IPS-18c (cell line): ENCODE measurements around the gene PHF13.

ENCODE experiments used
- H3K4me3 ChIP-seq: 2 replicates; pipeline ENCODE4 v1.7.0; 2013; ENCODE audit warnings: low read depth, mild to moderate bottlenecking, low read length, moderate library complexity; ENCODE audit not compliant: insufficient read depth
- H3K9me3 ChIP-seq: one replicate; pipeline ENCODE4 v1.6.1; 2013; ENCODE audit warnings: mild to moderate bottlenecking, low read length, moderate library complexity; ENCODE audit not compliant: control insufficient read depth, insufficient read depth

Gene PHF13

GRCh38 chr1:6584126-6585080 lies 29.1 kb upstream of the PHF13 start:
- Histone ChIP-seq H3K9me3 (no peaks in the 10 kb centered on the region), H3K4me3 (no peak overlapping the region)

GRCh38 chr1:6585081-6585722 lies 28.3 kb upstream of the PHF13 start:
- H3K4me3 ChIP-seq, result no peak overlapping the region
- H3K9me3 ChIP-seq, result no peaks in the 10 kb centered on the region

- no peak overlapping the region for H3K4me3 ChIP-seq
- H3K9me3 ChIP-seq, result no peaks in the 10 kb centered on the region
Measured at GRCh38 chr1:6585841-6586240, 27.7 kb upstream of the PHF13 start.

- H3K4me3 ChIP-seq, result no peak overlapping the region
- no peaks in the 10 kb centered on the region for H3K9me3 ChIP-seq
Measured at GRCh38 chr1:6586404-6586816, 27.1 kb upstream of the PHF13 start.

GRCh38 chr1:6587261-6588005 lies 26.1 kb upstream of the PHF13 start:
- Histone ChIP-seq H3K9me3 (no peaks in the 10 kb centered on the region), H3K4me3 (no peak overlapping the region)

GRCh38 chr1:6588128-6588892 lies 25.2 kb upstream of the PHF13 start:
- no peak overlapping the region for H3K4me3 ChIP-seq

GRCh38 chr1:6588893-6589520 lies 24.5 kb upstream of the PHF13 start:
- H3K9me3 ChIP-seq, result no peaks in the 10 kb centered on the region
- no peak overlapping the region for H3K4me3 ChIP-seq

More at GRCh38 chr1:6588128-6588892, 25.2 kb upstream of the PHF13 start:
- no peaks in the 10 kb centered on the region for H3K9me3 ChIP-seq

GRCh38 chr1:6590046-6590445 lies 23.5 kb upstream of the PHF13 start:
- H3K4me3 ChIP-seq, result no peak overlapping the region
- H3K9me3 ChIP-seq, result no peaks in the 10 kb centered on the region

GRCh38 chr1:6591222-6591621 lies 22.3 kb upstream of the PHF13 start:
- no peak overlapping the region for H3K4me3 ChIP-seq
- H3K9me3 ChIP-seq, result no peaks in the 10 kb centered on the region

GRCh38 chr1:6591644-6592043 lies 21.9 kb upstream of the PHF13 start:
- H3K4me3 ChIP-seq, result no peak overlapping the region
- no peaks in the 10 kb centered on the region for H3K9me3 ChIP-seq

- no peaks in the 10 kb centered on the region for H3K9me3 ChIP-seq
Measured at GRCh38 chr1:6592441-6592840, 21.1 kb upstream of the PHF13 start.

GRCh38 chr1:6592865-6593593 lies 20.5 kb upstream of the PHF13 start:
- no peak overlapping the region for H3K4me3 ChIP-seq
- H3K9me3 ChIP-seq, result no peaks in the 10 kb centered on the region

More at GRCh38 chr1:6592441-6592840, 21.1 kb upstream of the PHF13 start:
- H3K4me3 ChIP-seq, result no peak overlapping the region

- Histone ChIP-seq H3K4me3 (no peak overlapping the region), H3K9me3 (no peaks in the 10 kb centered on the region)
Measured at GRCh38 chr1:6593810-6594209, 19.7 kb upstream of the PHF13 start.

GRCh38 chr1:6594977-6595740 lies 18.4 kb upstream of the PHF13 start:
- H3K9me3 ChIP-seq, result no peaks in the 10 kb centered on the region

GRCh38 chr1:6596351-6596750 lies 17.2 kb upstream of the PHF13 start:
- Histone ChIP-seq H3K9me3 (no peaks in the 10 kb centered on the region), H3K4me3 (no peak overlapping the region)

More at GRCh38 chr1:6594977-6595740, 18.4 kb upstream of the PHF13 start:
- H3K4me3 ChIP-seq, result no peak overlapping the region
